Peyer's patch (tissue), 4 donors: Measurements from ENCODE around the gene HPF1. TPM values are rescaled to one million over a fixed set of nuclear protein-coding genes. Genes with fewer than 3 reads are reported as not detected.

Source experiments
- DNase-seq, 3 donors: peaks; one replicate each; pipeline ENCODE4 v3.0.0-alpha.2; 2017 to 2019
- H3K27ac ChIP-seq, 4 donors: fragments of 200-600 bp; sonication (generic); one replicate each; pipeline ENCODE4 v1.5.1; 2016 to 2019
- H3K27me3 ChIP-seq, 2 donors: fragments of 200-600 bp; sonication (generic); one replicate each; pipeline ENCODE4 v1.5.1; 2019
- H3K36me3 ChIP-seq, 3 donors: fragments of 200-600 bp; sonication (generic); one replicate each; pipeline ENCODE4 v1.5.1; 2016 to 2019
- H3K4me1 ChIP-seq, 4 donors: fragments of 200-600 bp; sonication (generic); one replicate each; pipeline ENCODE4 v1.5.1; 2016 to 2019
- H3K4me3 ChIP-seq, 4 donors: fragments of 200-600 bp; sonication (generic); 1 replicate in 3 of 4; 2 replicates in 1 of 4; pipeline ENCODE4 v1.5.1; 2016 to 2019; ENCODE audit warnings: mild to moderate bottlenecking in 1 of 4
- H3K9me3 ChIP-seq, 4 donors: fragments of 200-600 bp; sonication (generic); one replicate each; pipeline ENCODE4 v1.5.1; 2016 to 2019; ENCODE audit warnings: mild to moderate bottlenecking in 1 of 4
- CTCF ChIP-seq, 6 experiments: fragments of 450-650 bp in 4 of 6; fragments of 200-600 bp in 2 of 6; sonication (generic) in 1 of 6; IDR thresholded peaks; one replicate each; pipeline ENCODE4 v1.5.1; 2017 to 2019; ENCODE audit warnings: antibody characterized with exemption in 6 of 6, mild to moderate bottlenecking in 3 of 6, moderate library complexity in 1 of 6
- POLR2A ChIP-seq, 2 donors: fragments of 450-650 bp; IDR thresholded peaks; one replicate each; pipeline ENCODE4 v1.5.1; 2017; ENCODE audit warnings: antibody characterized with exemption in 2 of 2, mild to moderate bottlenecking in 2 of 2, moderate library complexity in 2 of 2
- total RNA-seq, 4 donors: library from RNA; depleted of rRNA; stranded (reverse); fragments of >200 nt; gene quantifications; one replicate each; pipeline ENCODE4 v1.1.0, GENCODE V29; 2016

The HPF1 gene
- total RNA-seq, 4 donors from 2014 or later = 7.1 to 55.3 (median 13.5) TPM

GRCh38 chr4:169727616-169728015 lies 30.1 kb downstream of the HPF1 start:
- TF ChIP-seq CTCF (IDR thresholded peaks at IDR 0.05) (no peak), POLR2A (IDR thresholded peaks at IDR 0.05) (no peak)
- Histone ChIP-seq H3K4me3 (no peak overlapping the region), H3K4me1 (no peaks in the 10 kb centered on the region), H3K27me3 (no peaks in the 10 kb centered on the region), H3K9me3 (no peaks in the 10 kb centered on the region), H3K27ac (no peak overlapping the region), H3K36me3 (peaks cover 0 to 18% (median 0%) of the 10 kb centered on the region in 3 donors)
- DNase-seq = no peak

- DNase-seq = no peak
- no peaks in the 10 kb centered on the region for H3K27me3 ChIP-seq
- TF ChIP-seq CTCF (IDR thresholded peaks at IDR 0.05) = no peak
- no peak for TF ChIP-seq POLR2A (IDR thresholded peaks at IDR 0.05)
- H3K4me3 ChIP-seq = no peak overlapping the region
- H3K36me3 ChIP-seq = peaks cover 0 to 19% (median 0%) of the 10 kb centered on the region in 3 donors
- H3K4me1 ChIP-seq = no peaks in the 10 kb centered on the region
- no peaks in the 10 kb centered on the region for H3K9me3 ChIP-seq
- no peak overlapping the region for H3K27ac ChIP-seq
Observed at GRCh38 chr4:169724260-169724659, 33.5 kb downstream of the HPF1 start.

- TF ChIP-seq POLR2A (IDR thresholded peaks at IDR 0.05) (no peak), CTCF (IDR thresholded peaks at IDR 0.05) (peak in 2 of 6 experiments; percentile 16 to 28)
- H3K27ac ChIP-seq = no peak overlapping the region
- H3K4me3 ChIP-seq = no peak overlapping the region
- H3K36me3 ChIP-seq = peaks cover 0 to 19% (median 0%) of the 10 kb centered on the region in 3 donors
- no peaks in the 10 kb centered on the region for H3K4me1 ChIP-seq
- H3K9me3 ChIP-seq = no peaks in the 10 kb centered on the region
- no peaks in the 10 kb centered on the region for H3K27me3 ChIP-seq
- DNase-seq = no peak
Observed at GRCh38 chr4:169723207-169723965, 34.4 kb downstream of the HPF1 start.

- Histone ChIP-seq H3K4me3 (no peak overlapping the region), H3K9me3 (no peaks in the 10 kb centered on the region)
Observed at GRCh38 chr4:169720529-169720928, 37.2 kb downstream of the HPF1 start.

GRCh38 chr4:169716677-169717076 lies 41.1 kb downstream of the HPF1 start:
- peaks cover 0 to 56% (median 0%) of the 10 kb centered on the region in 3 donors for H3K36me3 ChIP-seq
- no peak overlapping the region for H3K27ac ChIP-seq
- no peak for DNase-seq
- H3K9me3 ChIP-seq = no peaks in the 10 kb centered on the region
- no peaks in the 10 kb centered on the region for H3K4me1 ChIP-seq
- H3K27me3 ChIP-seq = no peaks in the 10 kb centered on the region
- TF ChIP-seq POLR2A (IDR thresholded peaks at IDR 0.05) = no peak
- TF ChIP-seq CTCF (IDR thresholded peaks at IDR 0.05) = no peak
- no peak overlapping the region for H3K4me3 ChIP-seq

More at GRCh38 chr4:169720529-169720928, 37.2 kb downstream of the HPF1 start:
- H3K27ac ChIP-seq = no peak overlapping the region
- no peaks in the 10 kb centered on the region for H3K27me3 ChIP-seq
- peaks cover 0 to 31% (median 0%) of the 10 kb centered on the region in 3 donors for H3K36me3 ChIP-seq
- no peaks in the 10 kb centered on the region for H3K4me1 ChIP-seq
- TF ChIP-seq CTCF (IDR thresholded peaks at IDR 0.05) = no peak
- no peak for DNase-seq
